ENCODE measurements around the gene ADAM20. TPM values are rescaled to one million over a fixed set of nuclear protein-coding genes. Genes with fewer than 3 reads are reported as not detected.

ADAM20 gene
- total and polyA plus RNA-seq, 11 donors = 0.19 to 0.56 (median 0.32) TPM; not detected in 2

DNA sequence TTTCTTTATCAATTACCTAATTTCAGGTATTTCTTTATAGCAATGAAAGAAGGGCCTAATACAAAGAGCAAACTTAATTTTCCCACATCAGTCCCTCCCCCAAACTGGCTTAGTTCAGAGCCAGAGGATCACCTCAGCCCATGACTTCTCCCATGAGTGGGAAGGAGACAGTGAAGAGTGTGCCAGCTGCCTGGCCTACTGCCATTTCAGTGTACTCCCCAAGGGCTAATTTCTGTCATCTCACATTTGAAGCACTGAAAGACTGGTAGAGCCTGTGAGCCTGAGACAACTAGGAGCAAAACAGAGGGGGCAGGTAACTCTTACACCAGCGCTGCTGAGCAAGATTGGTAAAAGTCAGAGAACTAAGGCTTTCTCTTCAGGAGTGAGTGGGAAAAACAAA is 29.1 kb upstream of the ADAM20 start:
- no peak overlapping the region for H3K27ac ChIP-seq
- H3K4me3 ChIP-seq = no peak overlapping the region
- peak in 4 of 5 donors; percentile 27 to 72 (median 49) for DNase-seq
- intact Hi-C loops (cut with DNase I) = loop anchor here in 1 of 10 donors (10.0 kb wide), 1 partner anchor 479 kb away; no protein-coding TSS in a partner anchor
- H3K36me3 ChIP-seq = peaks cover 0 to 73% (median 39%) of the 10 kb centered on the region in 9 donors
- 93 to 95% (median 94%) methylated on average over 1 of the region's 1 CpG for WGBS, 4 donors
- ATAC-seq = peak; percentile 69 to 91 (median 84)
- H3K27me3 ChIP-seq = no peaks in the 10 kb centered on the region
- no peak for TF ChIP-seq POLR2A (IDR thresholded peaks at IDR 0.05)
- TF ChIP-seq, protein P1, sequence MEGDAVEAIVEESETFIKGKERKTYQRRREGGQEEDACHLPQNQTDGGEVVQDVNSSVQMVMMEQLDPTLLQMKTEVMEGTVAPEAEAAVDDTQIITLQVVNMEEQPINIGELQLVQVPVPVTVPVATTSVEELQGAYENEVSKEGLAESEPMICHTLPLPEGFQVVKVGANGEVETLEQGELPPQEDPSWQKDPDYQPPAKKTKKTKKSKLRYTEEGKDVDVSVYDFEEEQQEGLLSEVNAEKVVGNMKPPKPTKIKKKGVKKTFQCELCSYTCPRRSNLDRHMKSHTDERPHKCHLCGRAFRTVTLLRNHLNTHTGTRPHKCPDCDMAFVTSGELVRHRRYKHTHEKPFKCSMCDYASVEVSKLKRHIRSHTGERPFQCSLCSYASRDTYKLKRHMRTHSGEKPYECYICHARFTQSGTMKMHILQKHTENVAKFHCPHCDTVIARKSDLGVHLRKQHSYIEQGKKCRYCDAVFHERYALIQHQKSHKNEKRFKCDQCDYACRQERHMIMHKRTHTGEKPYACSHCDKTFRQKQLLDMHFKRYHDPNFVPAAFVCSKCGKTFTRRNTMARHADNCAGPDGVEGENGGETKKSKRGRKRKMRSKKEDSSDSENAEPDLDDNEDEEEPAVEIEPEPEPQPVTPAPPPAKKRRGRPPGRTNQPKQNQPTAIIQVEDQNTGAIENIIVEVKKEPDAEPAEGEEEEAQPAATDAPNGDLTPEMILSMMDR (IDR thresholded peaks at IDR 0.05) = no peak
- peaks cover 0 to 4% (median 0%) of the 10 kb centered on the region in 12 donors for H3K4me1 ChIP-seq
- peaks cover 0 to 23% (median 0%) of the 10 kb centered on the region in 12 donors for H3K9me3 ChIP-seq

DNA sequence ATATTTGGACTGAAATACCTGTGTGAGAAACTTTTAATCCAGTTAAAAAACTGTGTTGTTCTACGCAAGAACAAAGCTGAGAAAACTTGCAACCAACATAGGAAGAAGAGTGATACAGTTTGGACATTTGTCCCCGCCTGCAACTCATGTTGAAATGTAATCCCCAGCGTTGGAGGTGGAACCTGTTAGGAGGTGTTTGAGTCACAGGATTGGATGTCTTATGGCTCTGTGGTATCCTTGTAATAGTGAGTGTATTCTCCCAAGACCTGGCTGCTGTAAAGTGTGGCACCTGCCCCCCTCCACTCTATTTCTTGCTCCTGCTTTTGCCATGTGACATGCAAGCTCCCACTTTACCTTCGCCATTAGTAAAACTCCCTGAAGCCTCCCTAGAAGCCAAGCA is 28.6 kb upstream of the ADAM20 start:
- ATAC-seq = no peak
- H3K27ac ChIP-seq = no peak overlapping the region
- intact Hi-C loops (cut with DNase I) = loop anchor here in 1 of 10 donors (10.0 kb wide), 1 partner anchor 479 kb away; no protein-coding TSS in a partner anchor
- H3K36me3 ChIP-seq = peaks cover 0 to 70% (median 35%) of the 10 kb centered on the region in 9 donors
- TF ChIP-seq, protein P1 (IDR thresholded peaks at IDR 0.05) = no peak
- TF ChIP-seq POLR2A (IDR thresholded peaks at IDR 0.05) = no peak
- WGBS, 4 donors = 97 to 98% (median 98%) methylated on average over 4 of the region's 4 CpGs
- peaks cover 0 to 4% (median 0%) of the 10 kb centered on the region in 12 donors for H3K4me1 ChIP-seq
- DNase-seq = no peak
- H3K27me3 ChIP-seq = no peaks in the 10 kb centered on the region
- peaks cover 0 to 23% (median 0%) of the 10 kb centered on the region in 12 donors for H3K9me3 ChIP-seq
- no peak overlapping the region for H3K4me3 ChIP-seq

DNA sequence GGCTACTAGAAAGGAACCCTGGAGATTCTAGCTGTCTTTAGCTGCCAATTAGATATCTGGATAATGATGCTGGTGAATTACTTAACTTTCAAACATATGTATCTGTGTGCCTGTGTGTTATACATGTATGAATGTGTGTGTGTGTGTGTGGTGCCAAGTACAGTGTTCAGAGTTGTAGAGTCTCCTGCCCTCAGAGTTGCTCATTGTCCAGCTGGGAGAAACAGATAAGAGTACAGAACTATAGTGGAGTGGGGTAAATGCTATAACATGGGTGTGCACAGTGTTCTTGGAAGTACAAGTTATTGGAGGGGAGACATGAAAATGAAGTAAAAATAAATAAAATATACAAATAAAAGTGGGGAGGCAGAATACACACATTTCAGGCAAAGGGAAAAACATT is 23.6 kb upstream of the ADAM20 start:
- no peak for ATAC-seq
- intact Hi-C loops (cut with DNase I) = no loop called here
- TF ChIP-seq, protein P1 (IDR thresholded peaks at IDR 0.05) = no peak
- no peak for TF ChIP-seq POLR2A (IDR thresholded peaks at IDR 0.05)
- H3K27ac ChIP-seq = no peak overlapping the region
- H3K4me1 ChIP-seq = peaks cover 0 to 9% (median 0%) of the 10 kb centered on the region in 12 donors
- no peak for DNase-seq
- no peaks in the 10 kb centered on the region for H3K27me3 ChIP-seq
- H3K9me3 ChIP-seq = peaks cover 0 to 12% (median 0%) of the 10 kb centered on the region in 12 donors
- no peak overlapping the region for H3K4me3 ChIP-seq
- H3K36me3 ChIP-seq = peaks cover 0 to 30% (median 10%) of the 10 kb centered on the region in 9 donors

DNA sequence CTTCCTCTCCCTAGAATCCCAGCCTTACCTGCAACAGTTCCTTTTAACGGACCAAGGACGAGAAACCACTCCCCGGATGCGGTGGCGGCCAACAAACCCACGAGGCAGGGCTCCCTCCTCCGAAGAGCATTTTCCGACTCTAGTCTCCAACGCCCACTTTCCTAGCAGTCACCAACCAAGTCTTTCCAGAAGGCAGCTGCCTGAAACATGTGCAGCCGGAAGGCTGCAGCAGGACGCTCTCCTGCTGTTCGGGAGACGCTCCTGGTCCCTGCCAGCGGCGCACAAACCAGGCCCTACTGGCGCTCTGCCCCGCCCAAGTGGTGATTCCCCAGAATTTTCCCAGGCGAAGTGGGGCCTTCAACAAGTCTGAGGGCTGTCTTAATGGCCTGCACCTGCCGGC is 21.1 kb upstream of the ADAM20 start:
- DNase-seq (peak in 4 of 5 donors; percentile 16 to 62 (median 28)), ATAC-seq (peak in 3 of 4 donors; percentile 69 to 83 (median 76))
- Histone ChIP-seq H3K36me3 (peaks cover 0 to 17% (median 0%) of the 10 kb centered on the region in 9 donors), H3K4me3 (peak overlapping the region in 8 of 12 donors; percentile 6 to 38 (median 24)), H3K27ac (no peak overlapping the region), H3K27me3 (no peaks in the 10 kb centered on the region), H3K9me3 (no peaks in the 10 kb centered on the region), H3K4me1 (peaks cover 0 to 9% (median 0%) of the 10 kb centered on the region in 12 donors)
- WGBS, 4 donors = 19 to 42% (median 35%) methylated on average over 19 of the region's 19 CpGs
- intact Hi-C loops (cut with DNase I) = no loop called here
- TF ChIP-seq, protein P1 (IDR thresholded peaks at IDR 0.05) = no peak
- no peak for TF ChIP-seq POLR2A (IDR thresholded peaks at IDR 0.05)

Data from heart left ventricle (tissue), 16 donors.